Medulla oblongata (tissue), 1 donor: ENCODE measurements around the gene PPEF2.
A peak's percentile ranks its signal among the peaks of the same experiment; 100 is the strongest.

ENCODE experiments used
- DNase-seq: peaks from one replicate; pipeline ENCODE4 v3.0.0-alpha.2; 2015; ENCODE audit errors: extremely low spot score

The PPEF2 gene

GRCh38 chr4:75831856-75832405 is 70.3 kb downstream of the PPEF2 start:
- DNase-seq = peak; percentile 67

GRCh38 chr4:75830906-75831305 is 71.3 kb downstream of the PPEF2 start:
- DNase-seq = no peak

- DNase-seq = no peak
These were observed 78.4 kb downstream of the PPEF2 start for GRCh38 chr4:75823812-75824211.

DNA sequence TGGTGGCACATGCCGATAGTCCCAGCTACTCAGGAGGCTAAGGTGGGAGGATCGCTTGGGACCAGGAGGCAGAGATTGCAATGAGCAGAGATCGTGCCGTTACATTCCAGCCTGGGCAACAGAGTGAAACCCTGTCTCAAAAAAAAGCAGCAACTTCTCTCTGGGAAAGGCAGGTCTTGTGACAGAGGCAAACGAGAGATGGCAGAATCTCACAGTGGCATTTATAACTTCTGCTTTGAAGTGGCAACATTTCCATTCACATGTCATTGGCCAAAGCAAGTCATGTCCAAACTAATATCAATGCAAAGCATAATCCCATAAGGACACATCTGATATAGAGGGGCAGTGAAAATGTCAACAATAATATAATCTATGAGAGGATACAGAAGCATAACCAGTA is 79.8 kb downstream of the PPEF2 start:
- peak; percentile 38 for DNase-seq

- no peak for DNase-seq
These were observed 80.3 kb downstream of the PPEF2 start for GRCh38 chr4:75821966-75822365.

DNA sequence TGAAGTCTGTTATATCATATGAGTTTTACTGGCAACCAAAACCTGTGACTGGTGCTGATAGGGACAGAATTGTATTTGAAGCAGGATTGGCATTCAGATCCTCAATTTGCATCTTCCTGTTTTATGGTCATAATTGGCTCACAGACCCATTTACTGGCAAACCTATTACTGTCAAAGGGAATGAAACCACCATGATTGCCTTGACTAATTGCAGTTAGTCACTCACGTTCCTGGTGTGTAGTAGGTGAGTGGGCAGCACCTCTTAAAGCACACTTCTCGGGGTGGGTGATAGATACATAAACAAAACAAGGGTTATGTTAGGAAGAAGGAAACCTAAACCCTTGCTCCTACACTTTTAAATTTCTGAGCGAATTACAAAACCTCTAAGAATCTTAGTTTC is 81.0 kb downstream of the PPEF2 start:
- DNase-seq = no peak

- DNase-seq = no peak
These were observed 81.6 kb downstream of the PPEF2 start for GRCh38 chr4:75820676-75821075.

DNA sequence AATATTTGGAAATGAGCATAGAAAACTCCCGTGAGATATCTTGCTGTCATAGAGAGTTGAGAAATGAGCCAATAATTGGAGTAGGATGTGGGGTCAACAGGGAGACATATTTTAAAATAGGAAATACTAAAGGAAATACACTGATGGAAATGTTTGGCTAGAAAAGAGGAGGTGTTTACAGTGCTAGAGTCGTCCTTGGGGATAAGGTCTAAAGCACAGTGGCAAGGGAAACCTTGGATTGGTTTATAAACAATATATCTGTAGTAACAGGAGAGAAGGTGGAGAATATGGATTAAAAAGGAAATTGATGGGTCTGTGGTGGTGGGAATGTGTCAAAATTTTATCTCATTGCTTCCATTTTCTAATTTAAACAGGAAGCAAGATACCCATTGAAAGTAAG is 82.1 kb downstream of the PPEF2 start:
- DNase-seq = no peak

DNA sequence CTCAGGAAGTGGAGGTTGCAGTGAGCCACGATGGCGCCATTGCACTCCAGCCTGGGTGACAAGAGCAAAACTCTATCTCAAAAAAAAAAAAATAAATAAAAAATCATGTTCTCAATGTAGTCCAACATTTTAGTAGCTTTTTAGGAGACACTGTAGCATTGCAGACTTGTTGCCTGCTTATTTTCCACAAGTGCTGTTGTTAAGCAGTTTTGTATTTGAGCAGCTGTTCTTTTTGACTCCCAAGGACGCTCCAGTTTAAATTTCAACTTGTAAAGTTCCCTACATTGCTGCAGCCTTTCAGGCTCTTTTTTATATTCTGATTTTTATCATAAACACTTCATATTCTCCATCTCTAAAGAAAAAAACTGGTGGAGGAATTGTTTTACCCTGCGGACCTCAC is 83.1 kb downstream of the PPEF2 start:
- DNase-seq = no peak

GRCh38 chr4:75817901-75818300 is 84.4 kb downstream of the PPEF2 start:
- DNase-seq = no peak
